ENCODE measurements around the gene BANF1.

Gene BANF1

GRCh38 chr11:65961267-65962140, 40.8 kb upstream of the BANF1 start, which contains the start of gene SART1:
TSS of gene SART1 (plus strand) at chr11:65961734. CDS start at chr11:65961781, 47 bp downstream.
- TF ChIP-seq, protein P1, sequence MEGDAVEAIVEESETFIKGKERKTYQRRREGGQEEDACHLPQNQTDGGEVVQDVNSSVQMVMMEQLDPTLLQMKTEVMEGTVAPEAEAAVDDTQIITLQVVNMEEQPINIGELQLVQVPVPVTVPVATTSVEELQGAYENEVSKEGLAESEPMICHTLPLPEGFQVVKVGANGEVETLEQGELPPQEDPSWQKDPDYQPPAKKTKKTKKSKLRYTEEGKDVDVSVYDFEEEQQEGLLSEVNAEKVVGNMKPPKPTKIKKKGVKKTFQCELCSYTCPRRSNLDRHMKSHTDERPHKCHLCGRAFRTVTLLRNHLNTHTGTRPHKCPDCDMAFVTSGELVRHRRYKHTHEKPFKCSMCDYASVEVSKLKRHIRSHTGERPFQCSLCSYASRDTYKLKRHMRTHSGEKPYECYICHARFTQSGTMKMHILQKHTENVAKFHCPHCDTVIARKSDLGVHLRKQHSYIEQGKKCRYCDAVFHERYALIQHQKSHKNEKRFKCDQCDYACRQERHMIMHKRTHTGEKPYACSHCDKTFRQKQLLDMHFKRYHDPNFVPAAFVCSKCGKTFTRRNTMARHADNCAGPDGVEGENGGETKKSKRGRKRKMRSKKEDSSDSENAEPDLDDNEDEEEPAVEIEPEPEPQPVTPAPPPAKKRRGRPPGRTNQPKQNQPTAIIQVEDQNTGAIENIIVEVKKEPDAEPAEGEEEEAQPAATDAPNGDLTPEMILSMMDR (IDR thresholded peaks at IDR 0.05; ENCODE audit: extremely low read depth, insufficient read depth, missing control alignments), result no peak
- in situ Hi-C loops (cut with MboI; ENCODE audit: low pct_unique_long_range_greater_than_20kb, low sequenced_read_pairs, unreplicated experiment), result no loop called here
- DNase-seq (ENCODE audit: low spot score), result peak; percentile 100

- in situ Hi-C loops (cut with MboI; ENCODE audit: low pct_unique_long_range_greater_than_20kb, low sequenced_read_pairs, unreplicated experiment), result no loop called here
- TF ChIP-seq, protein P1 (IDR thresholded peaks at IDR 0.05; ENCODE audit: extremely low read depth, insufficient read depth, missing control alignments), result no peak
- DNase-seq (ENCODE audit: low spot score), result no peak
Measured at GRCh38 chr11:65962141-65962564, 40.1 kb upstream of the BANF1 start.

- DNase-seq (ENCODE audit: low spot score), result no peak
- TF ChIP-seq, protein P1 (IDR thresholded peaks at IDR 0.05; ENCODE audit: extremely low read depth, insufficient read depth, missing control alignments), result no peak
- in situ Hi-C loops (cut with MboI; ENCODE audit: low pct_unique_long_range_greater_than_20kb, low sequenced_read_pairs, unreplicated experiment), result no loop called here
Measured at GRCh38 chr11:65964906-65965305, 37.4 kb upstream of the BANF1 start.

DNA sequence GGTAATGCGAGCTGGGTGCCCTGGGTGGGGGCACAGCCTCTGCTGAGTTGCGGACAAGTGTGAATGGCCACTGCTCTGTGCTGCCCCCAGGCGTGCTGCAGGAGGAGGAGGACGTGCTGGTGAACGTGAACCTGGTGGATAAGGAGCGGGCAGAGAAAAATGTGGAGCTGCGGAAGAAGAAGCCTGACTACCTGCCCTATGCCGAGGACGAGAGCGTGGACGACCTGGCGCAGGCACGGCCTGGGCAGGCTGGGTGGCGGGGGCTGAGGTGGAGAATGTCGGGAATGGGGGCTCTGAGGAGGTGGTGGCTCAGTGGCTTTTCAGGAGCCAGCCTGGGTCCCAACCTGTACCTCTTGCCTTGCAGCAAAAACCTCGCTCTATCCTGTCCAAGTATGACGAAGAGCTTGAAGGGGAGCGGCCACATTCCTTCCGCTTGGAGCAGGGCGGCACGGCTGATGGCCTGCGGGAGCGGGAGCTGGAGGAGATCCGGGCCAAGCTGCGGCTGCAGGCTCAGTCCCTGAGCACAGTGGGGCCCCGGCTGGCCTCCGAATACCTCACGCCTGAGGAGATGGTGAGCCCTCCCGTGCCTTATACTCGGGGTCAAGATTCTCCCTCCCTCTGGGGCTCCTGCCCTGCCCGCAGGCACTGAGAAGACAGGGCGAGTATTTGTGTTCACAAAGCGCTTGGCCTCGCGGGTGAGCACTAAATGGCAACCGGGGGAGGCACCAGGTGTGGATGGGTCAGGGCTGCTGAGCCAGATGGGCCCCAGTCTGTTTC, 36.1 kb upstream of the BANF1 start:
- in situ Hi-C loops (cut with MboI; ENCODE audit: low pct_unique_long_range_greater_than_20kb, low sequenced_read_pairs, unreplicated experiment), result no loop called here
- TF ChIP-seq, protein P1 (IDR thresholded peaks at IDR 0.05; ENCODE audit: extremely low read depth, insufficient read depth, missing control alignments), result no peak
- no peak for DNase-seq (ENCODE audit: low spot score)

GRCh38 chr11:65967329-65967934, 34.9 kb upstream of the BANF1 start:
- no peak for DNase-seq (ENCODE audit: low spot score)
- in situ Hi-C loops (cut with MboI; ENCODE audit: low pct_unique_long_range_greater_than_20kb, low sequenced_read_pairs, unreplicated experiment), result no loop called here
- TF ChIP-seq, protein P1 (IDR thresholded peaks at IDR 0.05; ENCODE audit: extremely low read depth, insufficient read depth, missing control alignments), result no peak

All from GM13977 (cell line).